Stomach (tissue), 4 donors: Measurements from ENCODE around the gene TMPRSS11F.

ENCODE experiments used
- CTCF ChIP-seq, 7 experiments: fragments of 450-650 bp in 4 of 7; fragments of 200-600 bp in 3 of 7; sonication (generic) in 3 of 7; IDR thresholded peaks; one replicate each; pipeline ENCODE4 v1.5.1; 2016 to 2019; ENCODE audit warnings: antibody characterized with exemption in 7 of 7, control low read depth in 2 of 7, mild to moderate bottlenecking in 1 of 7
- EP300 ChIP-seq: sonication (generic); formaldehyde crosslinking; IDR thresholded peaks from one replicate; pipeline ENCODE4 v1.6.1; 2017; ENCODE audit warnings: antibody characterized with exemption
- POLR2A ChIP-seq, 4 donors: fragments of 450-650 bp; IDR thresholded peaks; one replicate each; pipeline ENCODE4 v1.6.1; 2016; ENCODE audit warnings: antibody characterized with exemption in 4 of 4, control low read depth in 2 of 4, mild to moderate bottlenecking in 1 of 4, moderate library complexity in 1 of 4
- POLR2AphosphoS5 ChIP-seq, 3 donors: sonication (generic); formaldehyde crosslinking; IDR thresholded peaks; one replicate each; pipeline ENCODE4 v1.6.1; 2016; ENCODE audit warnings: antibody characterized with exemption in 3 of 3

GRCh38 chr4:68145261-68145660 lies 15.6 kb upstream of the TMPRSS11F start:
- TF ChIP-seq CTCF (IDR thresholded peaks at IDR 0.05) = no peak
- TF ChIP-seq POLR2AphosphoS5 (IDR thresholded peaks at IDR 0.05) = no peak
- TF ChIP-seq POLR2A (IDR thresholded peaks at IDR 0.05) = no peak
- no peak for TF ChIP-seq EP300
